H1 (cell line): ENCODE data around the gene ABCC11. TPM values are rescaled to one million over a fixed set of nuclear protein-coding genes. Genes with fewer than 3 reads are reported as not detected.

Experiments
- EP300 ChIP-seq, 2 experiments: IDR thresholded peaks; 1 replicate in 1 of 2; 2 replicates in 1 of 2; pipeline ENCODE4 v1.6.1; 2011 to 2012; ENCODE audit warnings: low read depth in 2 of 2, low read length in 2 of 2, mild to moderate bottlenecking in 2 of 2, borderline replicate concordance in 1 of 2, inconsistent platforms in 1 of 2, moderate library complexity in 1 of 2
- SIX5 ChIP-seq: IDR thresholded peaks from 2 replicates; pipeline ENCODE4 v1.6.1; 2011; ENCODE audit warnings: mild to moderate bottlenecking, low read depth, low read length
- SP1 ChIP-seq: IDR thresholded peaks from 2 replicates; pipeline ENCODE4 v1.6.1; 2011; ENCODE audit warnings: low read depth, low read length
- polyA plus RNA-seq, 7 experiments: library from polyadenylated mRNA; depleted of rRNA in 3 of 7; stranded (reverse) in 5 of 7; unstranded in 2 of 7; fragments of >200 nt in 5 of 7; fragments of 200-250 nt in 2 of 7; gene quantifications; 1 replicate in 5 of 7; 2 replicates in 1 of 7; 4 replicates in 1 of 7; pipeline versions ENCODE4 v1.2.1 to v1.2.3, GENCODE V29; 2011 to 2013; ENCODE audit warnings: missing spikeins in 2 of 7, mixed read lengths in 2 of 7
- total RNA-seq: library from RNA; stranded (reverse); fragmentation: NEBNext Ultra II Directional; extraction: Animal tissue kit (Norgen Biotek cat#: 25700); gene quantifications from 2 replicates; pipeline ENCODE4 v1.2.1, GENCODE V29; 2021

Gene ABCC11
- total and polyA plus RNA-seq, 2 of the 8 experiments (the other 6 are each of a cell fraction or from before 2014, with no cell fraction given) = 0.06 TPM; not detected in 1

DNA sequence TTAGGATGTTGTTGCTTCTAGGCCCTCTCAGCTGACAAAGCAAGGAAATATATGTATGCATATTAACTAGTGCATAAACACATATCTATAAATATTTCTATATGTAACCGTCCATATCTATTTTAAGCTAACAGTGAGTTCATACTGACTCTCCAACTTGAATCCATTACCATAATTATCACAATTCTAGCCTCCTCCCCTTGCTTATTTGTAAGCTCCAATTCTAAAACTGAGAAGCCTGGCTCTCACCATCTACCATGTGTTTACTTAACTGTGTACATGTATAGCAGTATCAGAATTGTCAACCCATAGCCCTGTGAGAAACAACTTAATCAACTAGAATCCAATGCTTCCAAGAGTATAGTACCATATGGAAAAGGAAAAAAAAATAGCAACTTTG is 96.6 kb downstream of the ABCC11 start (continued):
- TF ChIP-seq SIX5 = no peak
- no peak for TF ChIP-seq EP300 (IDR thresholded peaks at IDR 0.05; ENCODE audit: borderline replicate concordance in 1 of 2, low read depth in 2 of 2, low read length in 2 of 2)
- TF ChIP-seq SP1 = no peak
